HG03571 (cell line): Measurements from ENCODE around the gene SAMSN1.
"Not testable (repeated sequence)": the region's sequence is repeated elsewhere in the genome, so short reads cannot be mapped to it uniquely, and the experiment has no call there.

ENCODE experiments used
- ATAC-seq: cut with Tn5 transposase; IDR thresholded peaks from one replicate; pipeline ENCODE4 v1.9.1; 2021; ENCODE audit not compliant: unreplicated experiment

Gene SAMSN1

GRCh38 chr21:14531757-14532316, 14.3 kb downstream of the SAMSN1 start:
- ATAC-seq = no peak

- no peak for ATAC-seq
Observed at GRCh38 chr21:14530592-14530991, 15.5 kb downstream of the SAMSN1 start.

DNA sequence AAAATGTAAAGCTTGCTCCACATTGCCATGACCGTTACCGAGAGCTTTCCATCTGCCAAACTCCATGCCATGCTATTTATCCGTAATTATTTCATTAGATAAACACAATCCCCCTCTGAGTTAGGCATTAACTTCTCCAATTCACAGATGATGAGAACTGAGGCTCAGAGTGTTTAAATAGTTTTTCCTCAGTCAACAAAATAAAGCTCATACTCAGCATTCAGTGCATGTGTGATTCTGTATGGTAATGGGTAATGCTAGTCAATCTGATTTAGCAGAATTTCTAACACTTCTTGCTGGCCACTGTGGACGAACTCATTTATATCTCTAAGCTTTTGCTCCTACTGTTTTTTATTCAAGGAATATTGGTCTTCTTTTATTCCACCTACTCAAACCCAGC, 17.3 kb downstream of the SAMSN1 start:
- no peak for ATAC-seq

DNA sequence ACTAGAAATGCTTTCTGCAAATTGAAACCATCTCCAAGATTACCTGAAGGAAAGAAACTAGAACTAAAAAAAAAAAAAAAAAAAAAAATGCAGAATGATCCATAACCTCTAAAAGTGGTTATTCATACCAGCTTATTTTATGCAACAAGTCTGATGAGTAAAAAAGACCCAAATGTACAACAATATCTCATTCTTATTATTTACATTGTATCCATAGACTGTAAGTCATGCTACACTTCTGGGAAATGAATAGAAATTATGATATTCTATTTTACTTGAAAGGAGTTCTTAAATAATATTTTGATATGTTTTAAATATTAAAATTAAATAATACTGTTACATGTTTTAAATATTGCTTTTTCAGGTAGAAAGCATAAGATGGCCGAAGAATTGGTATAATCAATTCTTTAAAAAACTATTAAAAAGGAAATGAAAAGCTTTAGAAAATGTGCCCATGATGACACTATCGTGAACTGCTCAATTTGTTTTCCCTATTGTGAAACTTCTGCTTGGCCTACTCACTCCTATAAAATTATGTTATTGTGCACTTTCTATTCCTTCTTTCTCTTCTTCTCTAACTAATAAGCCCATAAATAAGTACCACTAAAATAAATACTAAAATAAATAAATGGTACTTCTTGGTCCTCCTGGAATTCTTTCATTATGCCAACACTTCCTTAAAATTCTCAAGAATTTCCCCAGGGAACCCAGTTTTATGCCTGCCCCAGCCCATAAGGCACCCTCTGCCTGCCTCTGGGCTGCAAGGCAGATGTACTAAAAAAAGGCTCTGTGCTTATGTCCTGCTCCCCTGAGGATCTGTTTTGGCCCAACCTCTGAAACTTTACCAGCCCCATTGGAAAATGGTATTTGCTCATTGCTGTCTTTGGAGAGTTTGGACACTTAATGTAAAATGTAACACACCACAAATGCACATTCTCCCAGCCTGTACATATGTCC, 18.1 kb downstream of the SAMSN1 start:
- no peak for ATAC-seq

- ATAC-seq = no peak
Observed at GRCh38 chr21:14526836-14527695, 19.0 kb downstream of the SAMSN1 start.

DNA sequence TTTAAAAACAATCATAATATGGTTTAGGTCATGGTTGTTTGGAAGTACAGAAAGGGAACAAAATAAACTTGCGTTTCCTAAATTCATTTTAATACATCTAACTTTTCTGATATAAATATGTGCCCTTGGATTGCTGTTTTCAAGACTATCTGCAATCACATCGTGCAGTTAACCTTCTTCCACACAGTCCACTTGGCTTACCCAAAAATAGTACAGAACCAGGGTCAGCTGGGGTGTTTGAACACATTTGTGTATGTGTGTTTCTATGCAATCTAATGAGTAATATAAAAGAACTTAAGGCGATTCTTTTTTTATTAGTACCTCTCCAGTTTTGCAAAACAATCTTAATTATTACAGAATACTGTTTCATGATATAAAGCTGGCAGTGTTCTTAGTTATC, 19.9 kb downstream of the SAMSN1 start:
- ATAC-seq = no peak

- ATAC-seq = peak; percentile 68
Observed at GRCh38 chr21:14523234-14523633, 22.9 kb downstream of the SAMSN1 start.

GRCh38 chr21:14522736-14523135, 23.4 kb downstream of the SAMSN1 start:
- ATAC-seq = no peak

- ATAC-seq = no peak
Observed at GRCh38 chr21:14520535-14520934, 25.6 kb downstream of the SAMSN1 start.

DNA sequence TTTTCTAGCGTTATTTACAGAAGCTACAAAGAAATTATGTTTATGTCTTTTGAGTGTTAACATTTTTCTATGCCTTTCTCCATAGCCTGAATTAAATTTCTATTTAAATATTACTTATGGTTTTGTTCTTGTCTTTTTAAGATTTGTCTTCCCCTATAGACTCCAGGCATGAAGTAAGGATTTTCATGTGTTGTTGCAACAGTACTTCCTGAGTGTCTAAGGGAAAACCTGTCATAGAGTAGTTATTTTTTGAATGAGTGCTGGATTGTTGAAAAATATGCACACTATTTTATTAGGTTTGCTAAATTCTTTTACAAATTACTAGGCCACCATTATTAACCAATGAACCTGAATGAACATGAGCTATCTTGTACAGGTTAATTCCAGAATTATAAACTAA, 27.1 kb downstream of the SAMSN1 start:
- ATAC-seq = no peak

DNA sequence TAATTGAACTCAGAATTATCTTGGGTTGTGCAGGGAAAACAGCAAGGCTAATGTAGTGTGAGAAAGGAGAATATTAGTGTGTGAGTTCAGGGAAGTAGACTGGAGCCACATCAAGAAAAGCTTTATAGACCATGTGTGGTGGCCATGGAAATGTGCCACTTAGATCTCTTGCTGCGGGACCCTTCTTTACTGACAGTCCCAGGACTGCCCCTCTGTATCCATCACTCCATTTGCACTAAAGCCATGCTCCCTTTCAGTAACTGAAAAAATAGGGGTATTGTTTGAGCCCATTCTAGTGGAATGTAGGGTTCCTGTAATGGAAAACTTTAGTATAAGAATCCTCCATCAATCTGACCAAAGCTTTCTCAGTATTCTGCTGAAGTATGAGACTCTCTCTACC, 32.3 kb downstream of the SAMSN1 start:
- ATAC-seq = no peak

DNA sequence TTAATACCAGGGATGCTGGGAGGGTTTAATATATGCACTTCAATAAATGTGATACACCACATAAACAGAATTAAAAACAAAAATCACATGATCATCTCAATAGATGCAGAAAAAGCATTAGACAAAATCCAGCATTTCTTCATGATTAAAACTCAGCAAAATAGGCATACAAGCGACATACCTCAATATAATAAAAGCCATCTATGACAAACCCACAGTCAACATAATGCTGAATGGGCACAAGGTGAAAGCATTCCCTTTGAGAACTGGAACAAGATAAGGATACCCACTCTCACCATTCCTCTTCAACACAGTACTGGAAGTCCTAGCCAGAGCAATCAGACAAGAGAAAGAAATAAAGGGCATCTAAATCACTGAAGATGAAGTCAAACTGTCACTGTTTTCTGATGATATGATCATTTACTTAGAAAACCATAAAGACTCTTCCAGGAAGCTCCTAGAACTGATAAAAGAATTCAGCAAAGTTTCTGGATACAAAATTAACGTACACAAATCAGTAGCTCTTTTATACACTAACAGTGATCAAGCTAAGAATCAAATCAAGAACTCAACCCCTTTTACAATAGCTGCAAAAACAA, 39.2 kb downstream of the SAMSN1 start:
- not testable (repeated sequence) for ATAC-seq

DNA sequence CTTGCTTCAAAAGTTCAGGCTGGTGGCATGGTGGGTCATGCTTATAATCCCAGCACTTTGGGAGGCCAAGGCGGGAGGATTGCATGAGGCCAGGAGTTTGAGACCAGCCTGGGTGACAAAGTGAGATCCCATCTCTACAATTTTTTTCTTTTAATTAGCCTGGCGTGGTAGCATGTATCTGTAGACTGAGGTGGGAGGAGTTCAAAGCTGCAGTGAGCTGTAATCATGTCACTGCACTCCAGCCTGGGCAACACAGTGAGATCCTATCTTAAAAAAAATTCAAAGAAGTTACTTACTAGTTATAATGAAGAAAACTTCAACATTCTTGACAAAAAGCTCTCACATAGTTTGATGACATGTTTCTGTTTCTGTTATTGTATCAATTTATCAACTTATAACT, 45.2 kb downstream of the SAMSN1 start:
- no peak for ATAC-seq

GRCh38 chr21:14499316-14499715, 46.8 kb downstream of the SAMSN1 start:
- no peak for ATAC-seq

DNA sequence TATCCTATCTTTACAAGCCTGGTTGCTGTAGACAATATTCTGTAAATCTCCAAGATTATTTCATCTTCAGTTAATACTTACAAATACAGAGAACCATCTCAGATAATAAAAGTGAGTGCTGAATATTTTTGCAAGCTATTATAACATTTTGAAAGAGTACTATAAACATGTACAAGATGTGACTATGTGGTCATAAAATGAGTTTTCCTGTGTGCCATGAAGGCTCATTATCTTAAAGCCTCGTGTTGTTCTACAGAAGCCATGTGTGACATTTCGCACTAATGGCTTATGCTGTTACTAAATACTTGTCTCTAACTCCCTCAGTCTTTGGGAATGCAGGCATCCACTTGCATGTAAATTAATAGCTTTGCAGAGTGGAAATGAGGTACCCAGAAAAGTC, 48.3 kb downstream of the SAMSN1 start:
- no peak for ATAC-seq

DNA sequence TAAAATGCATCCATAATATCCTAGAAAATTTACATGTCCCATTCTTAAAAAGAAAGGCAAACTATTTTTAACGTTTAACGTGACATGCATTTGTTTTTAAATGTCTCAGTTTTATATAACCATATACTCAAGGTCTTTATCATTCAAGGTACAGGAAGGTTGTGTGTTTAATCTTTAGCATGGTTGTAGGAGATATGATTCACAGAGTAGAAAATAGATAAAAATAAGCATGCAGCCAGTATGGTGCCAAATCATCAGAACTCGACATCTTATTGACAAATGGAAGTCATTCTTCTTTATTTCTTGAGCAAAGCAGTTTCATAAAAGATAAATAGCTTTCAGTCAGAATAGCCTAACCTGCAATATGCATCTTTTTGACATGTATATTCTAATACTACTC, 51.0 kb downstream of the SAMSN1 start:
- no peak for ATAC-seq

GRCh38 chr21:14494181-14494580, 51.9 kb downstream of the SAMSN1 start:
- ATAC-seq = not testable (repeated sequence)

DNA sequence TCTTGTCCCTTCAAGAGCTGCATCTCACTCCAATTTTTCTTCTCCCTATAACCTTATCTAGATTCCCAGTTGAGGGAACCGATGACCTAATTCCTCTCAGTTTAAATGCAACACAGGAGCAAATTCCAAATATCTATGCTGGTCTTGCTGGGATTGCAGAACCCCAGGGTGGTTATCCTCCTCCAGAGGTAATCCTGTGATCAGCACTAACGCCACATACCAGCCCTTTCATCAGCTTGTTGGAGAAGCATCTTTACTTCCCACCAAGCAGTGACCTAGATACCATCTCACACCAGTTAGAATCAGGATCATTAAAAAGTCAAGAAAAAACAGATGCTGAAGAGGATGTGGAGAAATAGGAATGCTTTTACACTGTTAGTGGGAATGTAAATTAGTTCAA, 52.4 kb downstream of the SAMSN1 start:
- ATAC-seq = no peak

DNA sequence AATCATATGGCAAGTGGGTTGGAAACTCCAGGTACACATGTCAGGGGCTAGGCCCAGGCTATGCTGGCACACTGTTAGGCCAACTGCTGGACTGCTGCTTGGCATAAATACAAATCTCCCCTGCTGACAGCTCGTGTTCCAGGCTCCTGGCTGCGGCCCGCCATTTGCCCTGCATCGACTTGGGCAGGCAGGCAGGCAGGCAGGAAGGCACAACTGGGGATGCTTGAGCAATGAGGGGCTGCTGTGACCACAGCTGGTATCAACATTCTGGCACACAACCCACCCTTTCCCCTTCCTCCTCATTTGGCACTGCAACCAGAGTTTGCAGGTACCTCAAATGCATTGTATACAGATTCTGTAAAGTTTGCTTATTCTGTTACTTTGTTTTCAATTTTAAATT, 53.2 kb downstream of the SAMSN1 start:
- ATAC-seq = no peak

DNA sequence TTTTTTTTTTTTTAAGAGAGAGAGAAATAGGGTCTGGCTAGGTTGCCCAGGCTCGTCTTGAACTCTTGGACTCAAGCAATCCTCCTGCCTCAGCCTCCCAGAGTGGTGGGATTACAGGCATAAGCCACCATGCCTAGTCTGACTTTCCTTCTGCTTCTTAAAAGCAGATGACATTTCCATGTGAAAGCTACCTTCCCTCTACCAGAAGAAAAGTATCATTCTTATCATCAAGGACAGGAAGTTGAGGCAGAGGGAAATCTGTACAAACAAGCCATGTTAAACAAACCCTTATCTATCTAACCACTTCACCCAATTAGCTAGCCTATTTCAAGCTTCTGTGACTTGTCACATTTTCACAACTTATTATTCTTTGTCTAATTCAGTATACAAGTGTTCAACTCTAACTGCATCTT, 54.8 kb downstream of the SAMSN1 start:
- no peak for ATAC-seq

- no peak for ATAC-seq
Observed at GRCh38 chr21:14488672-14489204, 57.4 kb downstream of the SAMSN1 start.
